HEK293T (cell line): ENCODE data around the gene CNOT1.

Experiments
- ARNT ChIP-seq: fragments of 450-650 bp; IDR thresholded peaks from 2 replicates; pipeline ENCODE4 v1.6.1; 2017; ENCODE audit warnings: mild to moderate bottlenecking
- BHLHE40 ChIP-seq: fragments of 450-650 bp; IDR thresholded peaks from 2 replicates; pipeline ENCODE4 v1.6.1; 2016; ENCODE audit warnings: mild to moderate bottlenecking, moderate library complexity, borderline replicate concordance
- ELF4 ChIP-seq: fragments of 450-650 bp; IDR thresholded peaks from 2 replicates; pipeline ENCODE4 v1.6.1; 2017; ENCODE audit warnings: antibody characterized with exemption
- FOXA1 ChIP-seq: fragments of 450-650 bp; IDR thresholded peaks from 2 replicates; pipeline ENCODE4 v1.6.1; 2016; ENCODE audit warnings: mild to moderate bottlenecking
- FOXK2 ChIP-seq: fragments of 450-650 bp; IDR thresholded peaks from 2 replicates; pipeline ENCODE4 v1.6.1; 2016; ENCODE audit warnings: mild to moderate bottlenecking
- FOXM1 ChIP-seq: fragments of 450-650 bp; IDR thresholded peaks from 2 replicates; pipeline ENCODE4 v1.6.1; 2017; ENCODE audit warnings: mild to moderate bottlenecking, borderline replicate concordance
- HDGF ChIP-seq: fragments of 450-650 bp; IDR thresholded peaks from 2 replicates; pipeline ENCODE4 v1.6.1; 2017; ENCODE audit warnings: antibody characterized with exemption, borderline replicate concordance
- LEF1 ChIP-seq: fragments of 450-650 bp; IDR thresholded peaks from 2 replicates; pipeline ENCODE4 v1.6.1; 2017; ENCODE audit warnings: mild to moderate bottlenecking, borderline replicate concordance
- NFRKB ChIP-seq: fragments of 450-650 bp; IDR thresholded peaks from 2 replicates; pipeline ENCODE4 v1.6.1; 2016; ENCODE audit warnings: mild to moderate bottlenecking, moderate library complexity
- SP1 ChIP-seq: fragments of 450-650 bp; IDR thresholded peaks from 2 replicates; pipeline ENCODE4 v1.6.1; 2017
- SUZ12 ChIP-seq: fragments of 450-650 bp; IDR thresholded peaks from 2 replicates; pipeline ENCODE4 v1.6.1; 2016; ENCODE audit warnings: mild to moderate bottlenecking
- TARDBP ChIP-seq: fragments of 450-650 bp; IDR thresholded peaks from 2 replicates; pipeline ENCODE4 v1.6.1; 2016
- ZNF384 ChIP-seq: fragments of 450-650 bp; IDR thresholded peaks from 2 replicates; pipeline ENCODE4 v1.6.1; 2016
- TF ChIP-seq, protein P1 (sequence below): fragments of 450-650 bp; IDR thresholded peaks from 2 replicates; pipeline ENCODE4 v1.6.1; 2016

DNA sequence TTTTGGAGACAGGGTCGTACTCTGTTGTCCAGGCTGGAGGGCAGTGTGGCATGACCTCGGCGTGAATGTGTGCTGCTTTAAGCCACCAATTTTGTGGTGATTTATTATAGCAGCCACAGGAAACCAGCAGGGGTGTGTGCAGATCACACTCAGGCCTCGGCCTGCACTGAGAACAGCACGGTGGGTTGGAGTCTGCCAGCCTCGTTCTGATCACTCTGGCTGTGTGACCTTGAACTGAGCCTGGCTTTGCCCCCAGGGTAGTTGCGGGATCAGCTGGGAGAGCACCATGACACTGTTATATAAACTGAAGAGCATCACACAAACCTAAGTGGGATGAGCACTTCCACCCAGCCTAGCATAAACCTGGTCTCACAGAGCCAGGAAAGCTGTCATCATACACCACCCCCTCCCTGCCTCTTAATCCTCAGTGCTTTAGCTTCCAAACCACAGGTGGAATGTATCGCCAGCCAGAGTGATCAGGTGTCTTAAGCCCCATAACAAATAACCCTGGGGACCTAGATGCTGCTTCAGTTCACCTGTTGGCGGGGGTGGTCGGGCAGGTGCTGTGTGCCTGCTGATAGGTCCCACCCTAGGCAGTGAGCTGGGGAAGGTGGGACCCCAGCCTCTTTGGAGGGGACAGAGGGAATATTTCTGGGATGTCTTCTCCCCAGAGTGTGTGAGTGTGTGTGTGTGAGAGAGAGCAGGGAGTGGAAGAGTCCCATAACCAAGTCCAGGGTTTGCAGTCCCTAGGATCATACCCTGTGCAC is 158.2 kb downstream of the CNOT1 start:
- TF ChIP-seq BHLHE40 = no peak
- no peak for TF ChIP-seq FOXA1
- TF ChIP-seq SP1 = no peak
- TF ChIP-seq FOXK2 = no peak
- no peak for TF ChIP-seq SUZ12
- no peak for TF ChIP-seq ELF4
- no peak for TF ChIP-seq TARDBP
- TF ChIP-seq NFRKB = no peak
- TF ChIP-seq HDGF = no peak
- no peak for TF ChIP-seq ZNF384
- no peak for TF ChIP-seq FOXM1
- TF ChIP-seq, protein P1, sequence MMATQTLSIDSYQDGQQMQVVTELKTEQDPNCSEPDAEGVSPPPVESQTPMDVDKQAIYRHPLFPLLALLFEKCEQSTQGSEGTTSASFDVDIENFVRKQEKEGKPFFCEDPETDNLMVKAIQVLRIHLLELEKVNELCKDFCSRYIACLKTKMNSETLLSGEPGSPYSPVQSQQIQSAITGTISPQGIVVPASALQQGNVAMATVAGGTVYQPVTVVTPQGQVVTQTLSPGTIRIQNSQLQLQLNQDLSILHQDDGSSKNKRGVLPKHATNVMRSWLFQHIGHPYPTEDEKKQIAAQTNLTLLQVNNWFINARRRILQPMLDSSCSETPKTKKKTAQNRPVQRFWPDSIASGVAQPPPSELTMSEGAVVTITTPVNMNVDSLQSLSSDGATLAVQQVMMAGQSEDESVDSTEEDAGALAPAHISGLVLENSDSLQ = no peak
- no peak for TF ChIP-seq ARNT
- TF ChIP-seq LEF1 = no peak
